NT2/D1 (cell line): ENCODE results near the gene TCIRG1.

Experiments
- SUZ12 ChIP-seq: IDR thresholded peaks from 2 replicates; pipeline ENCODE4 v1.6.1; 2011; ENCODE audit not compliant: insufficient read length, insufficient read depth; ENCODE audit errors: extremely low read depth
- YY1 ChIP-seq: IDR thresholded peaks from 2 replicates; pipeline ENCODE4 v1.6.1; 2011; ENCODE audit not compliant: insufficient read length, insufficient read depth
- ZNF274 ChIP-seq: IDR thresholded peaks from 2 replicates; pipeline ENCODE4 v1.6.1; 2011; ENCODE audit warnings: mild to moderate bottlenecking, low read depth, low read length

GRCh38 chr11:68090287-68090686, 51.5 kb downstream of the TCIRG1 start:
- TF ChIP-seq SUZ12: no peak
- no peak for TF ChIP-seq ZNF274
- no peak for TF ChIP-seq YY1
